GM21381 (cell line): ENCODE measurements around the gene GRK5.
"Not testable (repeated sequence)": the region's sequence is repeated elsewhere in the genome, so short reads cannot be mapped to it uniquely, and the experiment has no call there.

Experiments
- ATAC-seq: cut with Tn5 transposase; IDR thresholded peaks from one replicate; pipeline ENCODE4 v1.9.1; 2021; ENCODE audit warnings: mild to moderate bottlenecking, moderate library complexity; ENCODE audit not compliant: unreplicated experiment

The GRK5 gene

DNA sequence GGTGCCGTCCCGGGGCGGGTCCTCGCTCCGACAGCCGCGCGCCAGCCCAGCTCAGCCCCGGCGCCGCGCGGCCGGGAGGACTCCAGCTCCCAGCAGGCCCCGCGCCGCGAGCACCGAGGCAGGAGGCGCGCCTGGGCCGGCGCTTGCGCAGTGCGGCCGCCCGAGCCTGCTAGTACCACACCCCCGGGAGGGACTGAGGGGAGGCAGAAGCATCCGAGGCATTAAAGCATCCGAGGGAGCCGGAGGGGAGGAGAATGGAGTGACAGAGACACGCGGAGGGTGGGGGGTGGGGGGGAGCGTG lies at the start of gene GRK5:
Gene GRK5 (plus strand): TSS at position 206 of the 301 bp plus-strand sequence. CDS start 347 bp downstream, outside the sequence.
- peak; percentile 71 for ATAC-seq

DNA sequence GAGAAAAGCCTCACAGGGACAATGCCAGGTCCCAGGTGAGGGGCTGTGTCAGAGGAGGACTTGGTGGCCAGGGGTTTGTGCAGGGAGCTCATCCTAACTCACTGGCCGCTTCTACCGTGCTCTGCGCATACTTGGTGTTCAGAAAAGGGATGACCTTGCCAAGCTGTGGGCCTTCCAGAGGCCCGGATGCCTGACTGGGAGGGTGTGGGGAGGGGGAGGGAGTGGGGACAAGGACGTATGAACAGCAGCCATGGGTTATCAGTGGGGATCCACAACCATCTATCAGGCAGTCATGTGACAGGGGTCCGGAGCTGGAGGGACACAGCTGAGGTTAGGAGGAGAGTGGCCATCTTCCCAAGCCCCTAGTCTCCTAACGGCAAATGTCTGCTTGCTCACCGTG lies 48.0 kb upstream of the GRK5 start:
- no peak for ATAC-seq

DNA sequence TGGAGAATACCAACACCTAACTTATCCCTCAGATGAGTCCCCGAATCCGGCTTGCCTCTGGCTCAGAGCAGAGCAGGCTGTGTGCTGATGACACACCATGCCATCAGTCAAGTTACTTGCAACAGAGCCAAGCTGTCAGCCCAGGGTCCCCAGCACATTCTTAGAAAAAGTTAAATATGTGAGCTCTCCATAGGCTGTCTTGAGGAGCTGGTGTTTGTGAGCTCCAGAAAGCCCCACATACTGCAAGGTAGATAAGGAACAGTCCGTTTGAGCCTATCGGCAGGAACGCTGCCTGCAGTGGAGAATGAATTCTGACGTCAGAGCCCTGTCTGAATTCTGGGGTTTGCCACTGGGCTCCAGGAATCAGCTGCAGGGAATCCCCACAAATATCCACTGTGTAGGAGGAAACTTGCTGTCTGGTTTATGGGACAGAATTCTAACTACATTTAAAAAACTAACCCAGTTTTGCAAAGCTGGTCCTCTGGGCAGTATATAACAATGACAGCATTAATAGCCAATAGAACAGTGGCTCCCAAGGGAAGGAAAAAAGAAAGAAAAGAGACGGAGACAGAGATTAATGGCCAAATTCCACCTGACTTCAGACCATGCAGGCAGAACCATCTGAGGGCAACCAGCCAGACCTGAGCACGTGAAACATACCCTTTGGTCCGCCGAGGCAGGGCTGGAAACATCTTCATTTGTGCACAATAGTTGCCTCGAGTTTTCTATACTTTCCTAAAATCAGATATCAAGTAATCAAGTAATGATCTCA lies 45.5 kb upstream of the GRK5 start:
- ATAC-seq = no peak

DNA sequence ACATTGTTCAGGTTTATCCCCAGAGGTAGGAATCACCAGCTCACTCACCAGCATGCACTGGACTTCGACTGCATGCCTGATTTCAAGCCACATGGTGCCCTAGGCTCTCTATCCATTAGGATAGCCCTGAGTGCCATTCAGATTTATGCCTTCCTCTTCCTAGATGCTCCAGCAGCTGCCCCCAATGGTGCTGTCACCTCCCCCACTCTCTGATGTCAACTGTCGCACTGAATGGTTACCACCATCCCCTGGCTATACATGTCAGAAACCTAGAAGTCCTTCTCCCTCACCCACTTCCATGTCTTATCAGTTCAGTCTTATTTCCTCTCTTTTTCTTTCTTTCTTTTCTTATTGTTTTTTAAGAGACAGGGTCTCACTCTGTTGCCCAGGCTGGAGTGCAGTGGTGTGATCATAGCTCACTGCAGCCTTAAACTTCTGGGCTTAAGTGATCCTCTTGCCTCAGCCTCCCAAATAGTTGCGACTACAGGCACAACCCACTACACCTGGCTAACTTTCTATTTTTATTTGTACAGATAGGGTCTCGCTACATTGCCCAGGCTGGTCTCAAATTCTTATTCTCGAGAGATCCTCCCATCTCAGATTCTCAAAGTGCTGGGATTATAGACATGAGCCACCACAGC lies 44.8 kb upstream of the GRK5 start:
- no peak for ATAC-seq

DNA sequence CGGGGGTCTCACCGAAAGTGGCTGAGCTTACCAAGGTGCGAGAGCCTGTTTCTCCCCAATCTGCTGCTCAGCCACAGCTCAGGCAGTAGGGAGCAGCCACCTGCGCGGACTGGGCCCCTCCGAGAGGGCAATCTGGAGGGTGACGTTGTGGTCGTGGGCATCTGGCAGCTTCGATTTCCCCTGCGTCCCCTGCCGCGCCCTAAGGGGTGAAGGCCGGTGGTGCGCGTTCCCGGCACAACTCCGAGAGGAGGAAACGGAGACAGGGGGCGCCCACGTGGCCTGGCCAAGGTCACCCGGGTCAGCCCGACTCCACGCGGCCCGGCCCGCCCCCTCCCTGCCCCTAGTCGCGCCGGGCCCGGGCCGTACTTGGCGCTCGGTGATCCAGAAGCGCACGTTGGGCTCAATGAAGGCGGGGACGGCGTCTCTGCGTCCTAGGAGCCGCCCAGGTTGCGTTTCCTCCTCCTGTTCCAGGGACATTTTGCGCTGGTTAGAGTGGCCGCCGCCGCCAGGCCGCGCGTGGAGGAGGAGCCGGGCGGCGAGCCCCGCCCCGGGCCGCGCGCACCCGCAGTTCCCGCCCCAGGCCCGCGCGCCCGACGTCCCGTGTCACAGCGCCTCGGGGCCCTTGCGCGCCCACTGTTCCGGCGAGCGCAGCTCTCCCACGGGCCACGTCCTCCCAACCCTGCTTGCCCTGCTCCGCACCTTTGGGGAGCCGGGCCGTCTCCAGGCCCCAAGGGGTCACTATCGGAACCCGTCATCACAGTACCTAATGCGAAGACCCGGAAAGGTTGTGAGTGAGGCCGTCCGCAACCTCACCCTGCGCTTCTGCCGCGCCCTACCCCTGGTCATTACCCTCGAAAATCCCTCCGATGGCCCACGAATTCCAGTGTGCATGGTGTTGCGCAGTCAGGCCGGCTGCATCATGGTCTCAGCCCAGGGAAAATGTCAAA lies 41.9 kb upstream of the GRK5 start, which contains the start of gene SFXN4:
Gene SFXN4 (minus strand): TSS at position 544 of the 947 bp plus-strand sequence. CDS start 67 bp downstream, at position 477.
- ATAC-seq = peak; percentile 94

DNA sequence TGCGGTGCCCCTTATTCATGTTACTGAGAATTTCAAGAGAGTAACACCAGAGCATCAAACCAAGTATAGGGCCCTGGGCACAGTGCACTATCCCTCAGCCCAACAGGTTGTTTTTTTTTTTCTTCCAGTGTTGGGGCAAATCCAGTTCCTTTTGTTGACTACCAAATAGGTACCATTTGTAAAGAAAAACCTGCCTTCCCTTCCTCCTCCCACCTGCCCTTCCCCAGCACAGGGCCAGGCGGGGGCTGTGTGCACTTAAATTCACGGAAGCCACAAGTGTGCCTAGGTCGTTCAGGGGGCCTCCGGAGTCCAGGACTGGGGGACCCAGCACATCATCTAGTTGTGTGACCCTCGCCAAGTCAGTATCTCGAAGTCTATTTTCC lies 41.3 kb upstream of the GRK5 start:
- peak; percentile 3 for ATAC-seq

DNA sequence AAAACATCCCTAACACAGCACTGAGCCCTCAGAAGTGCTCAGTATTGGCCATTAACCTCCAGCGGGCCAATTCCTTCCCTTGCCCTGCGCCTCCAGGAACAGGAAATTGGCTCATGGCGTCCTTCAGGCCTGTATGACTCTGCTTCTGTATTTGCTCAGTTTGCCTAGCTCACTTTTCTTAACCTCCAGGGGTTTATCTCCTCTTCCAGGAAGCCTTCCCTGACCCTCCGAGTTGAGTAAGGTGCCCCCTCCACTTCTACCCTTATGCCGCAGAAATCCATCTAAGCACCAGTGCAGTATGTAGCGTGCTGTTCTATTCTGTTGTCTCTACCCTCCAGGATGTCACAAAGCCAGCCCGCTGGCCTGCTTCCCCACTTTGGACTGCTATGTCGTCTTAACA lies 40.8 kb upstream of the GRK5 start:
- ATAC-seq = no peak

DNA sequence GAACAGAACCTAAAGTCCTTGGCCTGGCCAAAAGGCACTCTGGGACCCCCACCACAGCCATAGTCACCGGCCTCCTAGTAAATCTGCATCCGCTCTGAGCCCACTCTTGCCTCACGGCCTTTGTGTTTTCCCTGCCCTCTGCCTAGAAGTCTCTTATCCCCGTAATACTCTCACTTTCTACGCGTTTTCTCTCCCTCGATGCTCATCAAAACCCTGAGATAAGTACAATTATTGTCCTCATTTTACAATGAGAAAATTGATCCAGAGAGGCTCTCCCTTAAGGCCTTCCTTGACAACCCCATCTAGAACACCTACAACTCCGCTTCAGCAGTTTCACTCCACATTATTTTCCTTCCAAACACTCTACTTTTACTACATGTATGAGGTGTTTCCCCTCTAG lies 40.3 kb upstream of the GRK5 start:
- ATAC-seq = no peak

DNA sequence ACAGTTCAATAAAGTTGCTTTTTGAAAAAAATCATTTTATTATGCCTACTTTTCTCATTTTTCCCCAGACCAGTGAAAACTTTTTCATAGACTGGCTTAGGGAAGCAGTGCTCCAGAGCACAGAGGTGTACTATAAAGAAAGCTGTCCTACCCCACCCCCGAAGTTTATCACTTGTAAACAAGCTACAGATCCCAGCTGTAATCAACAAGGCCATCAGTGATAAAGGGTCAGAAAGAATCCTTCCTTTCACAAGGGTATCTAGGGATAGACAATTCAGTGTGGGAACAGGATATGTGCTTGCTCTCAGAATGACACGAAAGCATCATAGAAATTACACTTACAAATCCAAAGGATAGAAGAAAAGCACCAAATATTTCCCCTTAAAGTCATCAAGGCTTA lies 33.3 kb upstream of the GRK5 start:
- no peak for ATAC-seq

DNA sequence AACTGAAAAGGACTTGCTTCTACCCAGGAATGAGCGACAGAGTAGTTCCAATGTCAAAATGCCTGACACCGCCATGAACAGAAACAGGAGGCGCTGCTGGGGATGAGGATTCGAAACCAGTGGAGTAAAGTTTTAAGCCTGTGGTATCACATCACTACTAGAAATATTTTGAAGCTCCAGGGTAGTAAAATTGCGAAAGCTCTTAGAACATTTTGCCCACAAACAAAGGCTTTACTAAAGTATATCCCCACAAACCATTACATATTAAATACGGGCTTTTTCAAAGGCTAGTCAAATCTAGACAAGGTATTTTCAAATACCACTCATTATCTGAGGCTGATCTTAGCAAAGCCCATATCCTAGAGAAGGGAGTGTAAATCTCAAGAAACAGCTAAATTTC lies 31.2 kb upstream of the GRK5 start:
- no peak for ATAC-seq

DNA sequence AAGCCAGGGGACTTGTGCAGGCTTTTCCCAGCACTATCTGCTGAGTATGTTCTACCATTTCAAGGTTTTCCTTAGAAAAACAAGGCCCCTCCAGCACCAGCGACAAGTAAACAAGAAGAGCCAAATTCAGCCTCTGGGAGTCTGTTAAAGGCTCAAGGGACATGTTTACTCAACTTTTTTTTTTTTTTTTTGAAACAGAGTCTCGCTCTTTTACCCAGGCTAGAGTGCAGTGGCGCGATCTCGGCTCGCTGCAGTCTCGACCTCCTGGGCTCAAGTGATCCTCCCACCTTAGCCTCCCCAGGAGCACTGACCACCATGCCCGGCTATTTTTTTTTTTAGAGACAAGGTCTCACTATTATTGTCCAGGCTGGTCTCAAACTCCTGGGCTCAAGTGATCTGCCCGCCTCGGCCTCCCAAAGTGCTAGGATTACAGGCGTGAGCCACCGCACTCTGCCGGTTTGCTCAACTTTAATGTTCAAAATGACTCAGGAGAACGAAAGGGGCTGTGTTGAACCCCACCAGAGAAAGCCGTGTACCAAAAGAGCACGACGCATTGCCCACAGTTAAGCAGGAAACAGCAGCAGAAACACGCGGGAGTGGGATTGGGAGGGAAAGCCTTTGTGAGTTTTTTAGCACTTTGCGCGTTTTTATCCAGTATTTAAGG lies 29.5 kb upstream of the GRK5 start:
- peak; percentile 12 for ATAC-seq

DNA sequence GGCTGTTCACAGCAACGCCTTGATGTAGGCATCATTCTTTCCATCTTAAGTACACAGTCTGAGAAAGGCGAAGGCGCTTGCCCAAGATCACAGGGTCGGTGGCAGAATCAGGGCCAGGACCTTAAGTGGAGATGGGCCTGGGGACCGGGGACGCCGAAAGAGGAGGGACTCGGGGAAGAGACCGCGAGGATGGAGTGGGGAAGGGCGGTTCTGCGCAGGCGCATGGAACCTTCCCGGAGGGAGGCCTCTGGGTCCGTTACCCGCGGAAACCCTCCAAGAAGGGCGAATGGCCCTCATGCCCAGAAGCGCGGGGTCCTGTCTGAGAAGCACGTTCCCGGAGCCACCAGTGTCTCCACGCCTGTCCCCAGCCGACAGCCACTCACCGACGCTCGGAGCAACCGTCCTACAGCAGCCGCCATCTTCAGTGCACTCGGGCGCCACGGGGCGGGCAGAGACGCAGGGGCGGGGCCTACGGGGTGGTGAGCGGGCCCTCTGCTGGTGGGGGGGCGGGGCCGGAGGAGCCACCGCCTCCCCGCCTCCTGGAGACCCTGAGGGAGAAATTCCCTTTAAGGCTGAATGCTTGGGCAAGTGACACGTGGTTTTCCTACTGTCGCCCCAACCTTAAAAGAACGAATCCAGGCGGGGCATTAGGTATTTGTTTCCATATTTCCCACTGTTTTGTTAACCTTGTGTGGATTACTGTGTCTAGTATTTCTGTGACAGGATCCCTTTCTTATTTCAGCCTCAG lies 28.8 kb upstream of the GRK5 start, which contains the start of gene PRDX3:
Gene PRDX3 (minus strand): TSS at position 441 of the 748 bp plus-strand sequence. CDS start 22 bp downstream, at position 419.
- peak; percentile 95 for ATAC-seq

DNA sequence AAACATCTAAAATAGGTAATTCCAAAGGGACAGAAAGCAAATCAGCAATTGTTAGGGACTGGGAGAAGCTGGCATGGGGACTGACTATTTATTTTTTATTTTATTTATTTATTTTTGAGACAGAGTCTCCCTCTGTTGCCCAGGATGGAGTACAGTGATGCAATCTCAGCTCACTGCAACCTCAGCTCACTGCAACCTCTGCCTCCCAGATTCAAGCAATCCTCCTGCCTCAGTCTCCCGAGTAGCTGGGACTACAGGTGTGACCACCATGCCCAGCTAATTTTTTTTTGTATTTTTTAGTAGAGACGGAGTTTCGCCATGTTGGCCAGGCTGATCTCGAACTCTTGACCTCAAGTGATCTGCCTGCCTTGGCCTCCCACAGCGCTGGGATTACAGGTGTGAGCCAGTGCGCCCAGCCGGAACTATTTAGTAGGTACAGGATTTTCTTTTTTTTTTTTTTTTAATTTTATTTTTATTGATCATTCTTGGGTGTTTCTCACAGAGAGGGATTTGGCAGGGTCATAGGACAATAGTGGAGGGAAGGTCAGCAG lies 26.4 kb upstream of the GRK5 start:
- not testable (repeated sequence) for ATAC-seq

DNA sequence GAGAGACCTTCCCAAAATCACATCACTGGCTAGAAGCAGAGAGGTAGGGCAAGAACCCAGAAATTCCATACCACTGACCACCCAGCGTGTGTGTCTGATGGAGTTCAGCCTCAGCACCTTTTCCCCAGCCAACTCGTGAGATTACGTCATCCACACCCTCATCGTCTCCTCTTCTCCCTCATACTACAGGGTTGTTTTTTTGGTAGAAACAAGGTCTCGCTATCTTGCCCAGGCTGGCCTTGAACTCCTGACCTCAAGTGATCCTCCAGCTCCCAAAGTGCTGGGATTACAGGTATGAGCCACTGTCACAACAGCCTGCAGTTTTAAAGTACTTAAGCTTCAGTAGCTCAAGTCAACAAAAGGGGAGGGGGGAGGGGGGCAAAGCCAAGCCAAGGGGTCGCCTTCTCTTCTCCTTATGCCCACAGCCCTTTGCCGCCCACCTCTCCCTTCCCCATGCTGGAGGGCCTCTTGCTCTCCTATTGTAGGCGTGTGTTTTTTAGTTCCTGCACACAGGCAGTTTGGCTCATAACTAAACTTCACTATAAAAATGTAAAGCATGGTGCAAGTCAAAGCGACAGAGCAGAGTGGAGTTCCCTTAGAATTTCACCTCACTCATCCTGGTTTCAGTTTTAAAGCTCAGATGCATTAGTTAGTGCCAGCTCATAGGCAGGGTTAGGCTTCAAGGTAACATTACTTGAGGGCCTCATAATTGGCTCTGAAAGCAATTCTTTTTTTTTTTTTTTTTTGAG lies 23.5 kb upstream of the GRK5 start:
- ATAC-seq = no peak

DNA sequence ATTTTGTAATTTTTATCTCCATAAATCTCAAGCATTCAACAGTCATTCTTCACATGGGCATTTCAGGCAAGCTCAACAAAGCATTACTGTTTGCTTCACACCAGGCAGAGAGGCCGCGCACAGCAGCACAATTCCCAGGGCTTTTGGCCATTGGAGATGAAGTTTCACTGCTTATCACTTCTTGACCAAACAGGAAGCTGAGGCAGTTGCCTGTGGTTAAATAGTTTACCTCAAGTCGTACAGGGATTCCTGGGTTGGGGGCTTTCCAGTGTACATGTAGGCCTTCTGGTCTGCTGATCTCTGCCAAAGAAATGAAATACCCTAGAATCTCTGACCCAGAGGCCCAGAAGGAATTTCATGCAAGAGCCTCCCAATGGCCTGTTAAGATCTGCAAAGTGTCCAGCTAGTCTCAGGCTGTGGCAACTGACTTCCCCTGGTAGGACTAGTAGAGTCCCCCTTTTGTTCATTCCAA lies 17.5 kb upstream of the GRK5 start:
- peak; percentile 69 for ATAC-seq

DNA sequence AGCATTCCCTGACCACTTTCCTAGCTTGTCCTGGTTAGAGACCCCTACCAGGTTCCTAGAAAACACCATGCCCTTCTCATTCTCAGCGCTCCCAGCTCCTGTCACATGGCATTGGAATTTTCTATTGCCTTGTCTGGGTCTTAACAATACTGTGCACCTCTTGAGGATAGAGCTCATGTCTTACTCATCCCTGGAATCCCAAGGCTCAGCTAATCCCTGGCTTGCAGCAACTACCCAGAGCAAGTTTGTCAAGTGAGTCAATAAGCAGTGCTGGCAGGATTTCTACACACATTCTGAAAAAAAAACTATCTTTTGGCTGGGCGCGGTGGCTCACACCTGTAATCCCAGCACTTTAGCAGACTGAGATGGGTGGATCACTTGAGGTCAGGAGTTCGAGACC lies 17.0 kb upstream of the GRK5 start:
- no peak for ATAC-seq

DNA sequence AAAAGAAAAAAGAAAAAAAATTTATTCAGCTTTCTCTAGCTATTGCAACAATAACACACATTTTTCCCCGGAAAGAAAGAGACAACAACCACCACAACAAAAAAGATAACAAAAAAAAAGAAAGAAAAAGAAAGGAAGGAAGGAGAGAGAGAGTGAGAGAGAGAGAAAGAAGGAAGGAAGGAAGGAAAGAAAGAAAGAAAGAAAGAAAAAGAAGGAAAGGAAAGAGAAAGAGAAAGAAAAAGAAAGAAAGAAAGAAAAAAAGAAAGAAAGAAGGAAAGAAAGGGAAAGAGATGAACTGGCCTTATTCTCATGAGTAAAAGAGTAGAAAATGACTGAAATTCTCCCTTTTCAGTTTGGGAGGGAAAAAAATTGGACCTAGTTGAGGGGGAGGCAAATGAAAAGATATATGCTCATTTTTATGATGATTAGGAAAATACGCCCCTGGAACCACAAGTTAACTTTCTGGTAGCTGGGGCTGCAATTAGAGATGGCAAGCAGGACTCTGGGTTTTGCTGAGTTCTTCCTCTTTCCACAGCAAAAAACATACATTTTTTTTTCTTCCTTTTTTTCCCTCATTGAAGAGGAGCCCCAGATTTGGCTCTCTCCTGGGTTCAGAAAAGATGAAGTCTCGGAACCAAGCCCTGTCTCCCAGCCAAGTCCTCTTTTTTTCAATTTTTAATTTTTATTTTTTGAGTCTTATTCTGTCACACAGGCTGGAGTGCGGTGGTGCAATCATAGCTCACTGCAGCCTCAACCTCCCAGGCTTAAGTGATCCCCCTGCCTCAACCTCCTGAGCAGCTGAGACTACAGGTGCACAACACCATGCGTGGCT lies 16.2 kb upstream of the GRK5 start:
- ATAC-seq = no peak

DNA sequence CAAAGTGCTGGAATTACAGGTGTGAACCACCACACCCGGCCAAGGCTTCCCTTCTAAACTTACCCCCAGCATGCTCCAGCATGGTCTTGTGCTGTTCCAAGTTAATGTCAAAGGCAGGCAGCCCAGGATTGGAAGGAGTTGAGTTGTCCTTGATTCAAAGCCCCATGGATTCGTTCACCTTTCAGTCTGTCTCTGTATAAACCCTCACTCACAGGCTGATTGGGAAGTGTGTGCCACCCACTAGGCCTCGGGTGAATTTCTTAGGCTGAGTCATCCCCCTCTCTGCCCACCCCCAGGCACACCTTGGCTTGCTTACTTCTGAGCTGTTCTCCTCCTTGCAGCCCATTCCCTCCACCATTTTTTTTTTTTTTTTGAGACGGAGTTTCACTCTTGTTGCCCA lies 15.5 kb upstream of the GRK5 start:
- no peak for ATAC-seq
